Daoy (cell line): ENCODE measurements around the gene RPS15. TPM values are rescaled to one million over a fixed set of nuclear protein-coding genes. Genes with fewer than 3 reads are reported as not detected.
"Not testable (repeated sequence)": the region's sequence is repeated elsewhere in the genome, so short reads cannot be mapped to it uniquely, and the experiment has no call there.

ENCODE experiments used
- DNase-seq: peaks from one replicate; pipeline ENCODE4 v3.0.0-alpha.2; 2015; ENCODE audit warnings: low read depth
- total RNA-seq: library from RNA; depleted of rRNA; stranded (reverse); fragments of >200 nt; shearing (Covaris generic); gene quantifications from 2 replicates; pipeline ENCODE4 v1.2.3, GENCODE V29; 2014

The RPS15 gene
- total RNA-seq, 1 experiment from 2014 or later, result 3,531 TPM

DNA sequence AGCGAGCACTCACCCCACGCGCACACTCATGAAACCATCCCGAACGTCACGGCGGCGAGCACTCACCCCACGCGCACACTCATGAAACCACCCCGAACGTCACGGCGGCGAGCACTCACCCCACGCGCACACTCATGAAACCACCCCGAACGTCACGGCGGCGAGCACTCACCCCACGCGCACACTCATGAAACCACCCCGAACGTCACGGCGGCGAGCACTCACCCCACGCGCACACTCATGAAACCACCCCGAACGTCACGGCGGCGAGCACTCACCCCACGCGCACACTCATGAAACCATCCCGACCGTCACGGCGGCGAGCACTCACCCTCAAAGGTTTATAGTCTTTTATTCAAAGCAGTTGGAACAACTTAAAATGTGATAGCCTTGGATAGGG, 18.1 kb upstream of the RPS15 start:
- not testable (repeated sequence) for DNase-seq

DNA sequence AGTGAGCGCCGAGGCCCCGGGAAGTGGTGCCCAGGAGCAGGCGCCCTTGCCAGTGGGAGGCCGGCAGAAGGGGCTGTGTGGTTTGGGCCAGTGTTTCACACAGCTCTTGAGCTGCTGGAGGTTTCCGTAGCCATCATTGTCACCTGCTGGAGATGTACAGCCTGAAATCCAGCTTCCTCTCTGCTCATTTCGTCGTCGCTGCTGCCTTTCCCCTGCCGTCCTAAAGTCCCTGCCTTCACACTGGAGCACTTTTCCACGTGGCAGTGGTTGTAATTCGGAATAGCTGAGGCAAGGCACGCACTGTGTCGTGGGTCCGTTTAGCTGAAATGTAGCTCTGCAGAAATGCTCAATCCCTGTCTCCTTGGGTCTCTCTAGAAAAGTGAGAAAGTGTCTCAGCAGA, 17.6 kb upstream of the RPS15 start:
- DNase-seq, result no peak

DNA sequence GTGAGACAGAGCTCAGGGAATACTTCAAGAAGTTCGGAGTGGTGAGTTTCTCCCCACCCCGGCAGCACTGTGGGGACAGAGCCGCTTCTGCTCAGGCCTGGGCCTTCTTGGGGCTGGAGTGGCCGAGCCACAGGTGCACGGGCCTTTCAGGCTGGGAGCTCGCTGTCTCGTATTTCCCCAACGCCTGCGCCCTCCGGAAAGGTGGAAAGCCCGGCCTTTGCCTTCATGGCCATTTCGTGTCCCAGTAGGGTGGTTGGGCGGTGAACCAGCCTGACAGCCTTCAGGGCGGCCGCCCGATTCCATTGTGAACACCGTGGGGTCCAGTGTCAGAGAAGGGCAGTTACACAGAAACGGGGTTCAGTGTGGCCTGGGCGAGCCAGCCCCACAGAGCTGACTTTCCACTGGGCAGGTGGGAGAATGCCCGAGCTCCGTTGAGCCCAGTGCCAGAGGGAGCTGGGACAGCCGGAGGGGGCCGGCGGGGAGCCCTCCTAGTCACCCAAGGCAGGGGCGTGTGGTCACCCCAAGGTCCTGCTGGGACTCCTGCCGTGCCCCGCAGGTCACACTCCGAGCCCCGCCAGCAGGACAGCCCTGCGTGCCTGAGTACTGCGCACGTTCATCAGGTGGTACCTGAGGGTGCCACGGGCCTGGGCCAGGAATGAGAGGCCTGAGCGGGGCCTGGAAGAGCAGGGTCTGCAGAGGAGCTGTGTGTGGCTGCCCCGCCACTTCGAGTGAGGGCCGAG, 16.8 kb upstream of the RPS15 start:
- DNase-seq, result no peak

DNA sequence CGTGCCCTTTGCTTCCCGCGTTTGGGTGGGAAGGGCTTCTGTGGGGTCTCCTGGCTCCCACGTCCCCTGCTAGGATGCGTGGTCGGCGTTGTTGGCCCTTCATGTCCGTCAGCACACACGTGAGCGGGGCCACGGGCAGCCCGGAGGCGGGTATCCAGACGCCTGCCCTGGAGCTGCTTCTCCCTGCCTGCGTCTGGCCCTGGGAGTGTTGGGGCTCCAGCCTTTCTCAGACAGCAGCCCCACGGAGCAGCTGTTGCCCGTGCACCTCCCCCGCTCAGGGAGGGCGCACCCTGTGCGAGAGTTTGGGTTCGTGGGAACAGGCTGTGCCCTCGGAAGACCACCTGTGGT, 16.3 kb upstream of the RPS15 start:
- DNase-seq, result no peak

DNA sequence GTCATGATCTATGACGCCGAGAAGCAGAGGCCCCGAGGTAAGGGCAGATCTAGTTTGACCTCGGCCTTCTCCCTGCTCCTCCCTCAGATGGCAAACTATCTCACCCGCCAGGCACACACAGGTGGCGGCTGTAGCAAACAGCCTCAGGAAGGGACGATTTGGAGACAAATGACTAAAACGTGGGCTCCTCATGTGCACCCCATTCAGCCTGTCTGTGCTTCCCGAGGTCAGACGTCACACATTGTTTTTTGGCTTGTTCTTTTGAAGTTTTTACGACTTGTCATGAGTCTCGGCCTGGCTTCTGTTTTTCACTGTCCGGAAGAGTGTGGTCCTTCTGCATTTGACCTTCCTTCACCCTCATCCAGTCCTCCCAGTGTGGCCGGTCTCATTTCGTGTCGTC, 15.8 kb upstream of the RPS15 start:
- DNase-seq, result no peak

DNA sequence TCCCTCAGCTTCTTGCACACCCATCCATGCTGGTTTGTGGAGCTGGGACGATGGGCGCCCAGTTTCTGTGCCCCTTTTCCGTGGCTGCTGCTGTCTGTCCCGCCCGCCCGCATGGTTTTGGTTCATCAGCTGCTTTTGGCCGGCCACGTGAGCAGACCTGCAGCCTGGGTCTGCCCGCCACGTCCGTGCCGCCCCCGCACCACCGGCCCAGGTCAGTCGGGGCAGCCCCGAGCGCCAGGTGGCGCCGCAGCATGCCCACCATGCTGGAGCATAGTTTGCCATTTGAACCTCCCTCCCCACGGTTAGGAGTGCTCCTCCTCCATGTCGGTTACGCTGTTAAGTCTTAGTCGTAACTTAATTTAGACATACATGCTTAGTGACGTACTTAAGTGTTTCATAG, 15.3 kb upstream of the RPS15 start:
- DNase-seq, result no peak

DNA sequence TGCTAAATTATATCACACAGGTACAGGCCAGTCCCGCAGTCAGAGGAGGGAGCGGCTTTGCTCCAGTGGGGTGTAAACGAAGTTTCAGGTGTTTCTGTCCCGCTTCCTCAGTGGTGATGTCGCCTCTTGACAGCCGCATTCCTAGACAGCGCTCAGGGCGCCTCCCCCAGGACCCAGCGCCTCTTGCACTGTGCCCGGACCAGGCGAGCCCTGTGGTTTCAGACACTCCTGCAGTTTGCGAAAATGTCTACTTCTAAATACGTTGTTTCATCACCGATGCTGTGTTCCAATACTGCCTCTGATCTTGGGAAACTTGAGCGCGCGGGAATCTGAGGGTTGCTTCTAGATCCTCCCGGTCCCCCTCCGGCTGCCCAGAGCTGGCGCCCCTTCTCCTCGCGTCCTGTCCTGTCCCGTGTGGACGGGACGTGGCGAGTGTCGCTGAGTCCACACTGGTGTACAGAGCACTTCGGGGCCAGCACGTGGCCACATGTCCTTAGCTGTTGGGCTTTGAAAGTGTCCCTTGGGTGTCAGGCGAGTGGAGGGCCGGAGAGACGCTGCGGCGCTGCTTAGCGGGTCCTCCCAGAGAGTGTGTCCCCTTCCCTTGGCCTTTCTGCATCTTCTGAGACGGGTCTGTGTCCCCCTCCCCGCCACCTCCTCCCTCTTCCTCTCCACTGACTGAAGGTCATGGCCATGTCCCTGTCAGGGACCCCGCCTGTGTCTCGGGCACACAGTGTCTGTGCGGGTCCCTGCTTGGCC, 14.6 kb upstream of the RPS15 start:
- DNase-seq, result no peak

DNA sequence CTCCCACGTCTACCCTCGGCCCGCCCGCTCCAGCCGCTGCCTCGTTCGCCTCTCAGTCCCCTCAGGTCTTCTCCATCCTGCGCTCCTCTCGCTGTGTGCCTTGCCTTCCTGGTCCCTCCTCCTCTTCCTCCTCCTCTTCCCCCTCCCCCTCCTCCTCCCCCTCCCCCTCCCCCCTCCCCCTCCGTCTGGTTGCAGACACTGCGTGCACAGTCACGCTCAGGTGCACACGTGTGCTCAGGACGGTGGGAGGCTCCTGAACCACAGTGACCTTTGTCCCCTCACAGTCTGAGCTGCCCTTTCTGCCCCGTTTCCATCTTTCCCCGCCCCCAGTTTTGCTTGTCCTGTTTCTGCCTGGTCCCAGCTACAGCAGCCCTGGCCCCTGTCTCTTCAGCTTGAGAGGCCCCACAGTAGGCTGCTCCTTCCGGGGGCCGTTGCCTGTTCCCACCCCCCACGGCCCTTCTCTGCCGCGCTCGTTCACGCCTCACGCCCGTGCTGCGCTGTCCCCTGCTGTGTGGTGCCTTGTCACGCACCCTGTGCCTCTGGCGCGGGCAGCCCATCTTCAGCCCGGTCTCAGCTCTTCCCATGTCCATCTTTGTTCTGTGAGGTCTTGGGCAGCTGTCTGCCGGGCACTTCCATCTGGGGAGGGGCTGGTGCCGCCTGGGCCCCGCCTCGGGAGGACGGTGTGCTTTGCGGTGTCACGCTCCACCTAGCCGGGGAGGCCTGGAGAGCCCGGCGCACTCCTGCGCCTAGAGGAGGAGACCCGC, 13.8 kb upstream of the RPS15 start:
- no peak for DNase-seq

DNA sequence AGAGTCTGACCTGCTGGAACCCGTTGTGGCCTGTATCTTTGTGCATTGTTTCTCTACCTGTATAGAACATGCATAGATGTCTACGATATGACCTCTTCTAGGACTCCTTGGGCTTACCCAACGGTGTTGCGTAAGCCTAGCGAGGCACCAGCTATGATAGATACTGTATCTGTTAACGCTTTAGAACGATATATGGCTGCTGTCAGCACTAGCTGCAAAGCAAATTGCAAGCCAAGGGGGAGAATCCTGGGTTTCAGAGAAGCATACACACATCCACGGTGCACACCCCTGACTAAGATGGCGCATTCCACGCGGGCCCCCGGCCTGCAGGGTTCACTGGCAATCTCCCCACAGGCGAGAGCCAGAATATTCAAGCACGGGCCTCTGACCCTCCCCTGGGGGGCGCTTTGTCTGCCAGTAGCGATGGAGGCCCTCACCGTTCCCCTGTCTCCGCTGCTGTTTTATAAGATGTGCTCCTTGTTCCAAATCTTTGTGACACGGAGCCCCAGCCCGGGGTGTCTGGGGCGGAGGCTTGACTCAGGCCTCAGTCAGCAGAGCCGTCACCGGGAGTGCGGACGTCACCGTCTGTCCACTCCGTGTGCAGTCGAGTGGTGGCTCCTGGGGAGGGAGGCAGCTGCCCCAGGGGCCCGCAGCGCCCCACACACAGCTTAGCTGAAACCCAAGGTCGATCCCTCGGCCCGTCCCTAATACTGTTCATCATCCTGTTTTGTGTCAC, 12.9 kb upstream of the RPS15 start:
- DNase-seq, result no peak

DNA sequence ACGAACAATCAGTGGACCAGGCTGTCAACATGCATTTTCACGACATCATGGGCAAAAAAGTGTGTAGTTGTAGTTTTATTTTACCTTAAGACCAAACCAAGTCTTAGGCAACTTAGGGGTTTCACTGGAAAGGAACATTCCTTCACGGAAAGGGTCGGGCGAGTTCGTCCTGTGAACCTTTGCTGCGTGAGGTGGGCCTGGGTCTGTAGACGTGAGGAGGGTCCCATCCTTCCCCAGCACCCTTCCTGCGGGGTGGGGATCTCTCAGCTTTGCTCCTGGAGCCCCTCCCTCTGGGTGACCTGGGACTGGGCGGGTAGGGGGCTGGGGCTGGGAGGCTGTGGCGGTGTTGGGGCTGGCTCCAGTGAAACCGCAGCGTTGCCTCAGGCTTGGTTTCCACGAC, 12.3 kb upstream of the RPS15 start:
- DNase-seq, result no peak

DNA sequence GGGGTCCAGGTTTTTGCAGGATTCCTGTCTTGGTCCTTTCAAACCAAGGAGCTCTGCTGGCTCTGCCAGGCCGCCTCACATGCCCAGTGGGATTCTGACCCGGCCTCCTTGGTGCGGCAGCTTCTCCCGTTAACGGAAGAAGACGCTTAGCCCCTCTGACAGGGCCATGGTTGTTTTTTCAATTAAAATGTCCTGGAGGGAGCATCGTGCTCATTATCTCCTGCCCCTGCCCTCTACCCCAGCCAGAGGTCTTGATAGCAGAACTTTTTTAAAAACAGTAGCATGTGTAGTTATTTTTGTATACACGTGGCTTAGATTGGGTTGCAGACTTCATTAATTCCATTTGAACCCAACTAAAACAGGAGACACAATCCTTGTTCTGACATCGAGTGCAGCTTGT, 11.5 kb upstream of the RPS15 start:
- no peak for DNase-seq

DNA sequence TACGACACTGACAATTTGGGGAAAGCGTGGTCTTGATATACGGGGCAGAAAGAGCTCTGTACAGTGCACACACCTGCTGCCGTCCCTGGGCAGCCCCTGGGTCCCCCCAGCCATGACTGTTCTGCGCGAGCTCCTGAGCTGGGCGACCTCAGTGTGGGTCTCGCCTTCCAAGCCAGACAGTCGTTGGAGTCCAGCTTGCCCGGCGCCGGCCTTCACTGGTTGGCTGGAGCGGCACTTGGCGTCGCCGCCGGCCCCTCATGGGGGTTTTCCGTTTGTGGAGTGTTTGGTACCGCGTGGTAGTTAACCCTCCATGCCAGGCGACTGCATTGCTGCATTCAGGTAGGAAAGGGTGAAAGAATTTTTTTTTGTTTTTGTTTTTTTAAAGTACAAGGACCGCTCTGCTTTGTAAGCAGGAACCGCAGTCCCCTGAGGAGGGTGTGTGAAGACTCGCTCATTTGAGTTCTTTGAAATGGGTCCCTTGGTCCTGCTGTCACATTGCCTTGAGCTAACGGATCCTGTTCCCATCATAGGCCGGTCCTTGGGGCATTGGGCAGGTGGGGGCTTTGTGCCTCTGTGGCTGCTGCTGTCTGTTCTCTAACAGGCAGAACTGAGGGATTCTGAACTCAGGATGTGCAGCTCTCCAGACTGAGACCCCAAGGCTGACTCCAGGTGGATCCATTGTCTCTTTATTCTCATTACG, 10.8 kb upstream of the RPS15 start:
- DNase-seq, result no peak

DNA sequence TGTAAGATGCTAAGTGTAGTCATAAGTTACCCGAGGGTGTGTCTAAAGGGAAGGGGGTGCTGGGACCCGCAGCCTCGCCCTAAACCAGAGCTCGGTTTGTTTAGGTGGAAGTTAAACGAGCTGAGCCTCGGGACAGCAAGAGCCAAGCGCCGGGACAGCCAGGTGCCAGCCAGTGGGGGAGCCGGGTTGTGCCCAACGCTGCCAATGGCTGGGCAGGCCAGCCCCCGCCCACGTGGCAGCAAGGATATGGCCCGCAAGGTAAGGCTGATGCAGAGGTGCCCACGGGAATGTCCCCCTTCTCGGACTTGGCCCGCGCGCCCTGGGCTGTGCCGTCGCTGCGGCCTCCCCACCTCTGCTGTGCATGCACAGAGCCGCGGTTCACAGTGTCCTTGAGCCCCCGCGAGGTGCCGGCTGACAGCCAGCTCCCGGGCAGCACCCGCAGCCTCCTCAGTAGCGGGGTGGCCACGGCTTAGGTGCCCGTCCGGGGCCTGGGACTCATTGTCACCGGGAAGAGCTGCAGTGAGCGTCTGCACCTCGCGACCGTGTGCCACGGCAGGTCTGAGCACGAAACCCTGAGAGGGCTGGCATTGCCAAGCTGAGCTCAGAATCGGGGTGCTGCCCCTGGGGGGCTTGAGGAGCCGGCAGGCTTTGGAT, 9.3 kb upstream of the RPS15 start:
- DNase-seq, result no peak

DNA sequence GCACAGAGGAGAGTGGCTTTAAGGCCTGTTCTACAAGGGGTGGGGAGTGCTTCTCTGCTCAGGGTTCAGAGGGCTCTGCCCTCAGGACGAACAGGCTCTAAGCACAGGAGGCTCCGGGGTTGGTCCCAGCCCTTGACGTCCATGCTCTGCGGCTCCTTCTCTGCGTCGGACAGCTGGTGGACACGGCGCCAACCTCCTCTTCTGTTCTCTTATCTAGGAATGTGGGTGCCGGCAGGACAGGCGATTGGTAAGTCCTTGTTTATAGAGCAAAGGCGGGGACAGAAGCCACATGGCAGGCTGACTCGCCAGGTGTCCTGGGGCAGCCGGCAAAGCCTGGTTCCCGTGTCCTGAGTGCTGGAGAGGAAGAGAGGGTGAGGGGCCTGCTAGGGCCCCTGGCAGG, 8.4 kb upstream of the RPS15 start:
- no peak for DNase-seq

DNA sequence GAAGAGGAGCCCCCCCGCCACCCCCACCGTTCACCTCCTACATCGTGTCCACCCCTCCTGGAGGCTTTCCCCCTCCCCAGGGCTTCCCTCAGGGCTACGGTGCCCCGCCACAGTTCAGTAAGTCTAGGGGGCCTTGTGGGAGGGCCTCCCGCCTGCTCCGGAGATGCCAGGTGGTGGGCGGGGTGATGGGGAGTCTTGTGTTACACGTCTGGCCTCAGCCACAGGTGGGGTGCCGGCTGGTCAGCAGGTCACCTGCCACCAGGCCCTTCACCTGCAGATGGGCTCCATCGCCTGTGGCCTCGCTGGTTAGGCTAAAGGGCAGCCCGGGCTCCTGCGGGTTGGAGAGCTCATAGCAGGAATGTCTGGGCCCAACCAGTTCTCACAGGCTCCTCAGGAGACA, 8.0 kb upstream of the RPS15 start:
- DNase-seq, result no peak

DNA sequence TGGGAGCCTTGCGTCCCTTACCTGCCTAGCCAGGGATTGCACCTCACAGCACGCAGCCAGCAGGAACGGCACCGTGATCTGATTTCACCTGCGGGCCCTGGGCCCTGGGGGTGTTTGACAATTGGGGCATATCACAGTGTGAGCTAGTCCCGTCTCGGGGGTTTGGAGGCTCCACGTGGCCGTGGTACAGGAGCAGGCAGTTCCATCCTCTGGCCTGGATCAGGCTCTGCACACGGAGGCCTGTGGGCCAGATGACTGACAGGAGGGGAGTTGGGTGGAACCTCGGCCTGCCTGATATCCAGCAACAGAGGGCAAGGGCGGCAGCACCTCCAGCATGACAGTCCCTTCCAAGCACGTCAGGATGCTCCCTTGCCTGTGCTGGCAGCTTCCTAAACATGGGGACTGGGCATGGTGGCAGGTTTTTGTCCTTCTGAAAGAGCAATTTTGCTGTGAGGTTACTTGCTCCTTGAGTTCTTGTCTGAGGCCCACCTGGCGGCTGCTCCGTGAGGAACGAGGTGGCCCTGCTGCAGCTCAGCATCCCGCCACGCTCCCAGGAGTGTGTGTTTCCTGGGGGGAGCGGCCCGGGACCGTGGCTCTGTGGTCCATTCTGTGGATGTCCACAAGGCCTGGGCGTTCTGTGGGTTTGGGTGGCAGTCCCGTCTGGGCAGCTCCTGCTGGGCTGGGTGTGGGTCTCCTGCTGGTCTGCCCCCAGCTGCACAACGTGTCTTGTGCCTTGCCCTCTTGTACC, 6.3 kb upstream of the RPS15 start:
- DNase-seq, result no peak

DNA sequence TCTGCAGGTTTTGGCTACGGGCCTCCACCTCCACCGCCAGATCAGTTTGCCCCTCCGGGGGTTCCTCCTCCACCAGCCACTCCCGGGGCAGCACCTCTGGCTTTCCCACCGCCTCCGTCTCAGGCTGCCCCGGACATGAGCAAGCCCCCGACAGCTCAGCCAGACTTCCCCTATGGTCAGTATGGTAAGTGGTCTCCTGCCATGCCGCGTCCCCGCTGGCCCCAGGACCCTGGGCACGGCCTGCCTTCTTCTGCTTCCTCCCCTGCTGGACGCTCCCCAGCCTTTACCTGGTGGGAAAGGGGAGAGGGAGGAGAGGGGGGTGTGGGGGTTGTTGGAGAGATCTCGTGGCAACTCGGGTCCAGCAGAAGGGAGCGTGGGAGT, 5.7 kb upstream of the RPS15 start:
- DNase-seq, result no peak

DNA sequence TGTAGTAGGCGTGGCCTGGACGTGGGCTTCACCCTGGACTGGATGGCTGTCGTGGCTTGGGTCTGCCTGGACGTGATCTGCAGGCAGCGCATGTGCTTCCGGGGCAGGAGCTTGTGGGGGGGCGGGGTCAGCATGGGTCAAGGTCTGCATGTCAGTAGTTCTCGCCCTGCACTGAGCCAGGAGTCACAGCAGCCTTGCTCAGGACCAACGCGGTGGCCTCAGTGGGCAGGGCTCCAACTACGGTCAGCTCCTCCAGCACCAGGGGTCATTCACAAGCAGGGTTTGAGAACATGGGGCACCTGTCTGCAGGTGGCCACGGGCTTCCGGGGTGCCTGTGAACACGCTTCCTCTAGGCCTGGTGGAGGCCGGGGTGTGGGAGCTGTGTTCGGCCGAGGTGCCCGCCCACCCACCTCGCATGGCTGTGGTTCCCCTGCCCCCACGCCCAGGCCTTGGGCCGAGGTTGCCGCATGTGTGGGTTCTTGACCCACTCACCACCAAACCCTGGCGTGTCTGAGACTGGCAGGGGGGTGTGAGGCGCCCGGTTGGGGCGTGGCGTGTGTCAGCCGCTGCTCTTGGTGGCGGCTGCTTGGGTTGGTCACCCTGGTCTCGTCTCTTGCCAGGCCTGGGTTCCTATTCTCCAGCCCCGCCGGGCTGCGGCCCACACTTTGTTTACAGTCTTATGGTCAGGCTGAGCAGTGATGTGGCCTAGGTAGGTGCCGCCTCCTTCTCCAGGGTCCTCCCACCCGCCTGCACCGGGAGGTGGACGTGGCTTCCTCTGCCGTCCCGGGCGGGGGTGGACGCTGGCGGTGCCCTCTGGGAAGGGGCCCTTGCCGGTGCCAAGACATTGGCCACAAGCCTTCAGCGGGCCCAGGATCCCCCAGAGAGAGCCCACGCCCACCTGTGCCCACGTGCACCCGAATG, 4.8 kb upstream of the RPS15 start:
- no peak for DNase-seq

DNA sequence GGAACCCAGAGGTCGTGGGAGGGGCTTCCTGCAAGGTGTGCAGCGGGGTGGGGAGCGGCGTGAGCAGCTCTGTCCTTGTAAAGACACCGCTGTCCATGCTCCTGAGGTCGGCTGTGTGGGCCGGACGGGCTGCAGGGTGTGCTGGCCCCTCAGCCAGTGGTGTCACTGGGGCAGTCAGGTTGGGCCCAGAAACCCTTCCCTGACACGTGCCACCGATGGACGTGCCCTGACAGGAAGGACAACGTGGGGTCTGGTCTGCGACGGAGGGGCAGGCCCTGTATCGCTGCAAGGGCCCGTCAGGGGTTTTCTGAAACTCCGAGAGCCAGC, 4.2 kb upstream of the RPS15 start:
- DNase-seq, result no peak
